RWPE1 (cell line): ENCODE data around the gene VAPB.

Experiments used
- CTCF ChIA-PET: fragments of 350-600 bp; sonication (Branson Sonifier 250); formaldehyde crosslinking; extraction: SDS; loops from one replicate; lab custom pipeline; 2021; lab: Yijun Ruan, JAX
- POLR2A ChIA-PET: fragments of 400-600 bp; formaldehyde crosslinking; extraction: SDS; loops from one replicate; lab custom pipeline; 2020; ENCODE audit warnings: antibody characterized with exemption; ENCODE audit not compliant: low non-redundant PET; lab: Yijun Ruan, JAX
- DNase-seq: peaks from one replicate; pipeline ENCODE4 v3.0.0; 2012; ENCODE audit warnings: low spot score
- H3K27ac ChIP-seq: fragments of 450-650 bp; 2 replicates; pipeline ENCODE4 v1.5.1; 2017
- TF ChIP-seq, protein P1 (sequence below): fragments of 450-650 bp; conservative IDR thresholded peaks from 2 replicates; pipeline ENCODE4 v1.5.1; 2017; ENCODE audit warnings: low read depth, mild to moderate bottlenecking

VAPB gene

DNA sequence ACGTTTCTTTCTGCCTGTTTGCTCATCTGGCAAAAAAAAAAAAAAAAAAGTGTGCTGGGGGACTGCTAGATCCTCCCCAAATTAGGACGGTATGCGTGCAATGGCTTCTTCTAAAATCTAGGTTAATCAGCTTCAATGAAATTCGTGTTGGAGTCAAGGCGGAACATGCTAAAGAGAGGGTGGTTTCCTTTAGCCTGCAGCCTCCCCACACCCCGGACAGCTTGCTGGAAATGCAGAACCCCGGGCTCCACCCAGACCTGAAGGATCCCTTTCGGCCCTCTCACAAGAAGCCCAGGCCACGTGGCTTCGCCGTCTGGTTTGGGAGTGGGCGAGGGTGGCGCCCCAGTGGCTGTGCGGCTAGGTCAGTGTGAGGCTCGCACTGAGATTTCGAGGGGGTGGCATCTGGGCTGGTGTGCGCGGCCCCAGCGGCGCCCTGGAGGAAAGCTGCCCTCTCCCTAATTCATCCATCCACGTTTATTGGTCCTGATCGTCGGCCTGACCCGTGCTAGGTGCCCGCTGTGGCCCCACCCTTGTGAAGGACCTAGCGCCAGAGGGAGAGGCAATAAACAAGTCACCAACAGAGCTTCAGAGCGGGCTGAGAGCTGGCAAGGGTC lies 77.2 kb downstream of the VAPB start:
- ChIA-PET POLR2A (interaction anchor here (0.6 kb wide), 2 partner anchors 75 to 124 kb away, joined by 4 to 5 read pairs; no protein-coding TSS in a partner anchor), CTCF (no interaction called here)
- DNase-seq, result no peak
- TF ChIP-seq, protein P1, sequence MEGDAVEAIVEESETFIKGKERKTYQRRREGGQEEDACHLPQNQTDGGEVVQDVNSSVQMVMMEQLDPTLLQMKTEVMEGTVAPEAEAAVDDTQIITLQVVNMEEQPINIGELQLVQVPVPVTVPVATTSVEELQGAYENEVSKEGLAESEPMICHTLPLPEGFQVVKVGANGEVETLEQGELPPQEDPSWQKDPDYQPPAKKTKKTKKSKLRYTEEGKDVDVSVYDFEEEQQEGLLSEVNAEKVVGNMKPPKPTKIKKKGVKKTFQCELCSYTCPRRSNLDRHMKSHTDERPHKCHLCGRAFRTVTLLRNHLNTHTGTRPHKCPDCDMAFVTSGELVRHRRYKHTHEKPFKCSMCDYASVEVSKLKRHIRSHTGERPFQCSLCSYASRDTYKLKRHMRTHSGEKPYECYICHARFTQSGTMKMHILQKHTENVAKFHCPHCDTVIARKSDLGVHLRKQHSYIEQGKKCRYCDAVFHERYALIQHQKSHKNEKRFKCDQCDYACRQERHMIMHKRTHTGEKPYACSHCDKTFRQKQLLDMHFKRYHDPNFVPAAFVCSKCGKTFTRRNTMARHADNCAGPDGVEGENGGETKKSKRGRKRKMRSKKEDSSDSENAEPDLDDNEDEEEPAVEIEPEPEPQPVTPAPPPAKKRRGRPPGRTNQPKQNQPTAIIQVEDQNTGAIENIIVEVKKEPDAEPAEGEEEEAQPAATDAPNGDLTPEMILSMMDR, result no peak
- H3K27ac ChIP-seq, result no peak overlapping the region

GRCh38 chr20:58466729-58467571 lies 77.9 kb downstream of the VAPB start:
- no peak overlapping the region for H3K27ac ChIP-seq
- ChIA-PET CTCF (no interaction called here), POLR2A (interaction anchor here (0.6 kb wide), 2 partner anchors 76 to 125 kb away, joined by 4 to 5 read pairs; no protein-coding TSS in a partner anchor)
- TF ChIP-seq, protein P1, result no peak
- DNase-seq, result no peak

DNA sequence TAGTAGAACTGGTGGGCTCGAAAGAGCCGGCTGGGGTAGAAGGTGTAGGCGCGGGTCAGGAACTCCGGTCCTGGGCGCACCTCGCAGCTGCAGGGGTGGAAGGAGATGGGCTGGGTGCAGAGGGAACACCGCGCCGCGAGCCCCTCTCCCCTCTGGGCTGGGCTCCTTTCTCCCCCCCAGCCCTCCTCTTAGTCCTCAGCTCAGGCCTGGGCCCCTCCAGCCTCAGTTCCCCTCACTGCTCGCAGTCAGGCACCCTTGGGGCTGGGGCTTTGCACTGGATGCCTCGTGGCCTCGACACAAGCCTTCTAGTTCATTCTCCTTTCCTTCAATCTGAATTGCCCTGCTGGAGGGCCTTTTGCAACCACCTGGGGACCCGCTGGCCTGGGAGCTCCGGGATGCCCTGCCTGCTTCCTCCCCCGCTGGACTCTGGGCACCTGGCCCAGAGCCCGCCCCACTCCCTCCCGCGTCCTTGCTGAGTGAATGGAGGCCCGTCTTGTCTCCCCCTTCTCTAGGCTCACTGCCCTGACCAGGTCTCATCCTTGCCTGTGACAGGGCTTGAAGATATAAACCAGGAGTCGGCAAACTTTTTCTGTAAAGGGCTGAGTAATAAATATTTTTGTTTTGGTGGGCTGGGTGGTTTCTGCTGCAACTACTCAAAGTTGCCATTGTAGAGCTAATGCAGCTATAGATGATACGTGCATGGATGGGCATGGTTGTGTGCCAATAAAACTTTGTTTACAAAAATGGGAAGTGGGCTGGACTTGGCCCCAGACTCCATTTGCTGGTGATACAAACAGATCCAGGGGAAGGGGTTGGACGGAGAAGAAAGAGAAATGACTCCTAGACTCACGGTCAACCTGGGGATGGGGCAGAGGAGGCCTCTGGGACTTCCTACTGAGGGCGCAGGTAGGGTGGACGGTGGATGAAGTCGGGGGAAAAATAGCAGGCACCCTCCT lies 78.8 kb downstream of the VAPB start:
- ChIA-PET CTCF (no interaction called here), POLR2A (no interaction called here)
- no peak for DNase-seq
- TF ChIP-seq, protein P1, result no peak
- no peak overlapping the region for H3K27ac ChIP-seq

GRCh38 chr20:58469616-58470015 lies 80.6 kb downstream of the VAPB start:
- no peak for DNase-seq

GRCh38 chr20:58470336-58471192 lies 81.5 kb downstream of the VAPB start:
- ChIA-PET CTCF (interaction anchor here (0.6 kb wide), 1 partner anchor 35 kb away, joined by 3 read pairs; no protein-coding TSS in a partner anchor), POLR2A (no interaction called here)
- no peak overlapping the region for H3K27ac ChIP-seq
- no peak for DNase-seq
- TF ChIP-seq, protein P1, result no peak

More at GRCh38 chr20:58469616-58470015, 80.6 kb downstream of the VAPB start:
- TF ChIP-seq, protein P1, result no peak
- no peak overlapping the region for H3K27ac ChIP-seq
- ChIA-PET POLR2A (no interaction called here), CTCF (interaction anchor here (0.6 kb wide), 1 partner anchor 34 kb away, joined by 3 read pairs; no protein-coding TSS in a partner anchor)
